GM12878 (cell line): ENCODE measurements around the gene CCDC63. TPM values are rescaled to one million over a fixed set of nuclear protein-coding genes. Genes with fewer than 3 reads are reported as not detected.

ENCODE experiments used
- ATAC-seq: fragments of 200-7000 bp; cut with Tn5 transposase; 3 replicates; pipeline ENCODE4 v1.9.1; 2020; ENCODE audit warnings: mild to moderate bottlenecking, moderate library complexity
- BruUV-seq: library from RNA; stranded (reverse); fragments of 400-500 nt; replicated peaks from 2 replicates; lab custom pipeline; 2021; lab: Mats Ljungman, UMichigan
- CTCF ChIA-PET: fragments of 300-600 bp; sonication (Branson Sonifier 250); formaldehyde crosslinking; extraction: SDS; loops from one replicate; lab custom pipeline; 2021; ENCODE audit warnings: inconsistent platforms; lab: Yijun Ruan, JAX
- POLR2A ChIA-PET: fragments of 350-600 bp; formaldehyde crosslinking; extraction: SDS; loops from one replicate; lab custom pipeline; 2021; ENCODE audit warnings: inconsistent platforms; lab: Charles Lee
- RAD21 ChIA-PET: fragments of 300-600 bp; sonication (Branson Sonifier 250); formaldehyde crosslinking; loops from one replicate; lab custom pipeline; 2023; ENCODE audit warnings: antibody characterized with exemption; ENCODE audit not compliant: unreplicated experiment; lab: Charles Lee
- SMC1A ChIA-PET: fragments of 300-600 bp; sonication (Branson Sonifier 250); formaldehyde crosslinking; loops from one replicate; lab custom pipeline; 2023; ENCODE audit not compliant: unreplicated experiment, uncharacterized antibody; lab: Charles Lee
- DNase-seq: peaks from one replicate; pipeline ENCODE4 v3.0.0-alpha.2; 2011; ENCODE audit warnings: low read depth, low spot score
- FAIRE-seq: peaks from 3 replicates; lab custom pipeline; 2011; peaks lifted over from hg19 to GRCh38; lab: Jason Lieb, UNC
- H2AFZ ChIP-seq: 2 replicates; pipeline ENCODE4 v1.6.0; 2011; ENCODE audit warnings: low read depth, low read length, control low read depth; ENCODE audit not compliant: control insufficient read depth
- H3K27ac ChIP-seq: 2 replicates; pipeline ENCODE4 v1.5.1; 2011; ENCODE audit warnings: control low read depth; ENCODE audit not compliant: control insufficient read depth, insufficient read depth
- H3K27me3 ChIP-seq, 2 experiments: replicated peaks in 1 of 2; 2 replicates each; pipeline versions ENCODE4 v1.6.0 to v1.6.1; 2011; ENCODE audit warnings: low read length in 1 of 2; ENCODE audit not compliant: control insufficient read depth in 2 of 2, insufficient read depth in 2 of 2
- H3K36me3 ChIP-seq, 2 experiments: 2 replicates each; pipeline ENCODE4 v1.5.1; 2011; ENCODE audit warnings: low read length in 1 of 2; ENCODE audit not compliant: control insufficient read depth in 2 of 2, insufficient read depth in 2 of 2
- H3K4me1 ChIP-seq: 2 replicates; pipeline ENCODE4 v1.6.1; 2011; ENCODE audit warnings: mild to moderate bottlenecking, low read length, moderate library complexity, mixed read lengths; ENCODE audit not compliant: control insufficient read depth, insufficient read depth
- H3K4me2 ChIP-seq: 2 replicates; pipeline ENCODE4 v1.6.0; 2011; ENCODE audit warnings: control low read depth; ENCODE audit not compliant: control insufficient read depth, insufficient read depth
- H3K4me3 ChIP-seq: fragments of 200-600 bp; sonication (generic); 2 replicates; pipeline ENCODE4 v1.5.1; 2016
- H3K79me2 ChIP-seq: 2 replicates; pipeline ENCODE4 v1.6.0; 2011; ENCODE audit warnings: low read length; ENCODE audit not compliant: control insufficient read depth, insufficient read depth
- H3K9ac ChIP-seq: 2 replicates; pipeline ENCODE4 v1.8.0; 2011; ENCODE audit warnings: low read length, control low read depth, mixed read lengths; ENCODE audit not compliant: control insufficient read depth, insufficient read depth
- H3K9me3 ChIP-seq: replicated peaks from 3 replicates; pipeline ENCODE4 v1.5.1; 2011; ENCODE audit warnings: mild to moderate bottlenecking, low read length; ENCODE audit not compliant: control insufficient read depth, insufficient read depth
- H4K20me1 ChIP-seq: 2 replicates; pipeline ENCODE4 v1.6.0; 2011; ENCODE audit not compliant: control insufficient read depth, insufficient read depth
- ATF7 ChIP-seq: fragments of 450-650 bp; IDR thresholded peaks from 2 replicates; pipeline ENCODE4 v1.6.1; 2016; ENCODE audit warnings: low read depth, mild to moderate bottlenecking
- E2F8 ChIP-seq: fragments of 450-650 bp; IDR thresholded peaks from 2 replicates; pipeline ENCODE4 v1.6.1; 2018; ENCODE audit warnings: mild to moderate bottlenecking, low read depth, moderate library complexity; ENCODE audit not compliant: partially characterized antibody
- IRF4 ChIP-seq: IDR thresholded peaks from 2 replicates; pipeline ENCODE4 v1.6.1; 2011; ENCODE audit warnings: low read depth, low read length
- IRF5 ChIP-seq: fragments of 450-650 bp; IDR thresholded peaks from 2 replicates; pipeline ENCODE4 v1.6.1; 2017; ENCODE audit warnings: borderline replicate concordance
- JUNB ChIP-seq: IDR thresholded peaks from 2 replicates; pipeline ENCODE4 v1.6.1; 2016; ENCODE audit warnings: antibody characterized with exemption, mild to moderate bottlenecking
- JUND ChIP-seq: IDR thresholded peaks from 2 replicates; pipeline ENCODE4 v1.6.1; 2012; ENCODE audit warnings: low read depth, mild to moderate bottlenecking, low read length, improper control_type of control experiment, moderate library complexity
- MYB ChIP-seq: fragments of 150-350 bp; IDR thresholded peaks from 2 replicates; pipeline ENCODE4 v1.6.1; 2014; ENCODE audit warnings: mild to moderate bottlenecking, low read depth, low read length, borderline replicate concordance
- MYC ChIP-seq: IDR thresholded peaks from 2 replicates; pipeline ENCODE4 v1.6.1; 2011; ENCODE audit warnings: mild to moderate bottlenecking, low read length, moderate library complexity, inconsistent platforms; ENCODE audit not compliant: insufficient read depth, insufficient replicate concordance, insufficient read length, severe bottlenecking
- NR2C1 ChIP-seq: fragments of 450-650 bp; IDR thresholded peaks from 2 replicates; pipeline ENCODE4 v1.6.1; 2017; ENCODE audit warnings: antibody characterized with exemption, mild to moderate bottlenecking, moderate library complexity
- POLR2AphosphoS5 ChIP-seq: IDR thresholded peaks from 2 replicates; pipeline ENCODE4 v1.6.1; 2011; ENCODE audit warnings: mild to moderate bottlenecking, low read length, inconsistent platforms
- RBBP5 ChIP-seq: fragments of 200-600 bp; sonication (generic); conservative IDR thresholded peaks from 2 replicates; pipeline ENCODE4 v1.6.1; 2016
- SMARCA5 ChIP-seq: fragments of 450-650 bp; IDR thresholded peaks from 2 replicates; pipeline ENCODE4 v1.6.1; 2017; ENCODE audit warnings: mild to moderate bottlenecking
- STAT1 ChIP-seq: fragments of 450-650 bp; conservative IDR thresholded peaks from 2 replicates; pipeline ENCODE4 v1.6.1; 2014; ENCODE audit warnings: antibody characterized with exemption, mild to moderate bottlenecking
- ZNF384 ChIP-seq: IDR thresholded peaks from 2 replicates; pipeline ENCODE4 v1.6.1; 2012; ENCODE audit warnings: low read depth, mild to moderate bottlenecking, low read length, improper control_type of control experiment, borderline replicate concordance
- ZZZ3 ChIP-seq: IDR thresholded peaks from 2 replicates; pipeline ENCODE4 v1.6.1; 2011; ENCODE audit warnings: low read depth; ENCODE audit not compliant: control insufficient read depth, insufficient read length
- WGBS: methylation state at CpG from one replicate; pipeline ENCODE4 v1.1.6; 2016; ENCODE audit warnings: low lambda C conversion rate; ENCODE audit not compliant: insufficient replicate concordance, insufficient coverage; ENCODE audit errors: missing lambda C conversion rate; 5-methylcytosine and 5-hydroxymethylcytosine counted together
- in situ Hi-C: fragments of 300-500 bp; cut with MboI; formaldehyde crosslinking; loops from 9 replicates; pipeline ENCODE4 v1.14.3; 2018; ENCODE audit warnings: mixed read lengths
- intact Hi-C: fragments of 100-400 bp; cut with micrococcal nuclease; formaldehyde crosslinking; loops from one replicate; pipeline ENCODE4 v1.14.2; 2022; ENCODE audit not compliant: unreplicated experiment
- polyA plus RNA-seq, 11 experiments: library from polyadenylated mRNA; depleted of rRNA in 4 of 11; unstranded in 6 of 11; stranded (reverse) in 5 of 11; fragments of >200 nt; fragmentation: Nextera tagmentation in 4 of 11; fragmentation: Illumina TruSeq in 1 of 11; extraction: Ambion mirVana in 4 of 11; extraction: Trizol in 1 of 11; gene quantifications; 1 replicate in 1 of 11; 2 replicates in 10 of 11; pipeline versions ENCODE4 v1.2.1 to v1.2.3, GENCODE V29; 2011 to 2016; ENCODE audit warnings: inconsistent platforms in 2 of 11, missing spikeins in 2 of 11, low read depth in 1 of 11
- total RNA-seq, 4 experiments: library from RNA; depleted of rRNA in 3 of 4; stranded (reverse); fragments of >200 nt in 3 of 4; fragmentation: Illumina TruSeq in 1 of 4; extraction: Trizol in 1 of 4; gene quantifications; 2 replicates each; pipeline versions ENCODE4 v1.2.1 to v1.2.3, GENCODE V29; 2013 to 2021
- TF ChIP-seq, protein P1 (sequence below): fragments of 450-650 bp; IDR thresholded peaks from 2 replicates; pipeline ENCODE4 v1.6.1; 2017; ENCODE audit warnings: mild to moderate bottlenecking
- TF ChIP-seq, protein P2 (sequence below): IDR thresholded peaks from 2 replicates; pipeline ENCODE4 v1.6.1; 2011; ENCODE audit warnings: mild to moderate bottlenecking, low read depth, low read length, moderate library complexity; ENCODE audit not compliant: insufficient replicate concordance

The CCDC63 gene
- total and polyA plus RNA-seq, 10 of the 15 experiments (the other 5 are each of a cell fraction or from before 2014, with no cell fraction given) = not detected

DNA sequence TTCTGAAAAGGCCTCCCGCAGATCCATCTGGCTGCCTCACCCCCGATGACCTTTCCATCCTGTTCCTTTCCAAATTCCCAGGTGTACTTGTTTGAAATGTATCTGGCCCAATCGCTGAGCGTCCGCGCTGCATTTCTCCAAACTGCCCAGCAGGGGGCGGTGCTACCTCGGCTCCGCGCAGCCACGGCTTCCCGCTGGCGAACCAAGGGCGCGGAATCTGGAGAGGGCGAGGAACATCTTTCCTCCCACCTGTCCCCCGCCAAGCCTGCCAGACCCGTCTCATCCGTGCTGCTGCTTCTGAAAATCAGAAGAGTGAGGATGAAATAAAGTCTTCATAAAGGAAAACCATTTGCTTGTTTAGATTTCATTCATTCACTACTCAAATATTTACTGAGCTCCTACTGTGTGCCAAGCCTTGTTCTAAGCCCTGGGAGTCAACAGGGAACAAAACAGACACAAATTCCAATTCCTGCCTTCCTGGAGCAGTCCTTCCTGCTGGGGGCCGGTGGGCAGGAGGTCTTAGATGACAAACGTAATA, 90.4 kb downstream of the CCDC63 start:
- DNase-seq (no peak), ATAC-seq (peak; percentile 77), FAIRE-seq (peak; percentile 90)
- ChIA-PET CTCF (interaction anchor here (0.6 to 10.1 kb wide), 11 partner anchors 11 to 362 kb away, joined by 3 to 80 read pairs (median 4); no protein-coding TSS in a partner anchor), SMC1A (interaction anchor here (1.1 kb wide), 1 partner anchor 18 kb away, joined by 3 read pairs; no protein-coding TSS in a partner anchor), RAD21 (interaction anchor here (0.7 to 1.0 kb wide), 2 partner anchors 43 to 335 kb away, joined by 3 to 4 read pairs; no protein-coding TSS in a partner anchor), POLR2A (no interaction called here)
- H3K9ac ChIP-seq = no peak overlapping the region
- H3K27ac ChIP-seq = no peak overlapping the region
- no peaks in the 10 kb centered on the region for H3K36me3 ChIP-seq
- intact Hi-C loops = loop anchor here (1.0 kb wide), 2 partner anchors 361 to 376 kb away; no protein-coding TSS in a partner anchor
- no peak overlapping the region for H3K4me2 ChIP-seq
- H4K20me1 ChIP-seq = no peaks in the 10 kb centered on the region
- H3K79me2 ChIP-seq = no peaks in the 10 kb centered on the region
- in situ Hi-C loops = no loop called here
- no TSS peak for BruUV-seq
- no peak overlapping the region for H3K4me3 ChIP-seq
- H2AFZ ChIP-seq = peak overlapping the region; percentile 80
- no peaks in the 10 kb centered on the region for H3K27me3 ChIP-seq
- WGBS = 5% methylated on average over 21 of the region's 21 CpGs
- H3K4me1 ChIP-seq = peaks cover 3% of the 10 kb centered on the region; the same call in 1 of the 2 replicates
- no peaks in the 10 kb centered on the region for H3K9me3 ChIP-seq
- TF ChIP-seq IRF5 (no peak), RBBP5 (no peak), STAT1 (no peak), ZZZ3 (no peak), IRF4 (0 out of 2 replicates have a peak, but pooled peaks have one; percentile 25), JUNB (no peak), E2F8 (no peak), MYB (no peak), MYC (no peak), NR2C1 (no peak), SMARCA5 (0 out of 2 replicates have a peak, but pooled peaks have one; percentile 45), ATF7 (no peak), POLR2AphosphoS5 (no peak), ZNF384 (no peak), JUND (no peak)
- TF ChIP-seq, protein P1, sequence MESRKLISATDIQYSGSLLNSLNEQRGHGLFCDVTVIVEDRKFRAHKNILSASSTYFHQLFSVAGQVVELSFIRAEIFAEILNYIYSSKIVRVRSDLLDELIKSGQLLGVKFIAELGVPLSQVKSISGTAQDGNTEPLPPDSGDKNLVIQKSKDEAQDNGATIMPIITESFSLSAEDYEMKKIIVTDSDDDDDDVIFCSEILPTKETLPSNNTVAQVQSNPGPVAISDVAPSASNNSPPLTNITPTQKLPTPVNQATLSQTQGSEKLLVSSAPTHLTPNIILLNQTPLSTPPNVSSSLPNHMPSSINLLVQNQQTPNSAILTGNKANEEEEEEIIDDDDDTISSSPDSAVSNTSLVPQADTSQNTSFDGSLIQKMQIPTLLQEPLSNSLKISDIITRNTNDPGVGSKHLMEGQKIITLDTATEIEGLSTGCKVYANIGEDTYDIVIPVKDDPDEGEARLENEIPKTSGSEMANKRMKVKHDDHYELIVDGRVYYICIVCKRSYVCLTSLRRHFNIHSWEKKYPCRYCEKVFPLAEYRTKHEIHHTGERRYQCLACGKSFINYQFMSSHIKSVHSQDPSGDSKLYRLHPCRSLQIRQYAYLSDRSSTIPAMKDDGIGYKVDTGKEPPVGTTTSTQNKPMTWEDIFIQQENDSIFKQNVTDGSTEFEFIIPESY = no peak
- TF ChIP-seq, protein P2, sequence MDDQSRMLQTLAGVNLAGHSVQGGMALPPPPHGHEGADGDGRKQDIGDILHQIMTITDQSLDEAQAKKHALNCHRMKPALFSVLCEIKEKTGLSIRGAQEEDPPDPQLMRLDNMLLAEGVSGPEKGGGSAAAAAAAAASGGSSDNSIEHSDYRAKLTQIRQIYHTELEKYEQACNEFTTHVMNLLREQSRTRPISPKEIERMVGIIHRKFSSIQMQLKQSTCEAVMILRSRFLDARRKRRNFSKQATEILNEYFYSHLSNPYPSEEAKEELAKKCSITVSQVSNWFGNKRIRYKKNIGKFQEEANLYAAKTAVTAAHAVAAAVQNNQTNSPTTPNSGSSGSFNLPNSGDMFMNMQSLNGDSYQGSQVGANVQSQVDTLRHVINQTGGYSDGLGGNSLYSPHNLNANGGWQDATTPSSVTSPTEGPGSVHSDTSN = no peak
